Activated CD4-positive, CD25-positive, alpha-beta regulatory T cell (primary cell): ENCODE results near the gene CYBA.

Experiments
- DNase-seq, 4 experiments: peaks; one replicate each; lab custom pipeline; 2025; lab: John Stamatoyannopoulos, UW

The CYBA gene

DNA sequence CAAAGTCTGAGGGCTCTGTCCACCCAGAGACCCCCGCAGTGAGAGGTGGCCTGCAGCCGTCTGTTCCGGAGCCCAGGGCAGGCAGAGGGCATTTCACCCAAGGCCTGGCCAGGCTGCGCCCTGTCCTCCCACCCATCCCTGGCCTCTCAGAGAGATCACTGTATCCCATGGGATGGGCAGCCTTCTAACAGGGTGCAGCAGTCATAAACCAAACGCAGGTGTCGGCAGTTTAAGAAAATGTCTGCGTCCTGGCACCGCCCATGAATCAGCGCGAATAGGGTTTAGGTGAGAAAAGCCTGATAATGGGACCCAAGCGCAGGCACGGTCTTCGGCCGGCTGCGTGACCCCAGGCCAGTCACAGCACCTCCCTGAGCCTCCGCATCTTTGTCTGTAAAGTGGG lies 5.4 kb downstream of the CYBA start:
- DNase-seq, result no peak

DNA sequence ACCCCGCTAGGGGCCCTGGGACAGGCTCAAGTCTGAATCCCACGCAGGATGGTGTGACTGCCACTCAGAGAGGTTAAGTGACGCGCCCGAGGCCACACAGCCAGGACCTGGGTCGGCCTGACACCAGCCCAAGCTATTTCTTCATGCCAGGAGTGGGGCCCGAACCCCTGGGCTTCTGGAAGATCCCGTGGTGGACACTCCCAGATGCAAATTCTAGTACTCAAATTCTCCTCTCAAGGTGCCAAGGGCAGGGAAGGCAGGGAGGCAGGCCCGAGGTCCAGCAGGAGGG lies 7.3 kb downstream of the CYBA start:
- DNase-seq, result no peak

DNA sequence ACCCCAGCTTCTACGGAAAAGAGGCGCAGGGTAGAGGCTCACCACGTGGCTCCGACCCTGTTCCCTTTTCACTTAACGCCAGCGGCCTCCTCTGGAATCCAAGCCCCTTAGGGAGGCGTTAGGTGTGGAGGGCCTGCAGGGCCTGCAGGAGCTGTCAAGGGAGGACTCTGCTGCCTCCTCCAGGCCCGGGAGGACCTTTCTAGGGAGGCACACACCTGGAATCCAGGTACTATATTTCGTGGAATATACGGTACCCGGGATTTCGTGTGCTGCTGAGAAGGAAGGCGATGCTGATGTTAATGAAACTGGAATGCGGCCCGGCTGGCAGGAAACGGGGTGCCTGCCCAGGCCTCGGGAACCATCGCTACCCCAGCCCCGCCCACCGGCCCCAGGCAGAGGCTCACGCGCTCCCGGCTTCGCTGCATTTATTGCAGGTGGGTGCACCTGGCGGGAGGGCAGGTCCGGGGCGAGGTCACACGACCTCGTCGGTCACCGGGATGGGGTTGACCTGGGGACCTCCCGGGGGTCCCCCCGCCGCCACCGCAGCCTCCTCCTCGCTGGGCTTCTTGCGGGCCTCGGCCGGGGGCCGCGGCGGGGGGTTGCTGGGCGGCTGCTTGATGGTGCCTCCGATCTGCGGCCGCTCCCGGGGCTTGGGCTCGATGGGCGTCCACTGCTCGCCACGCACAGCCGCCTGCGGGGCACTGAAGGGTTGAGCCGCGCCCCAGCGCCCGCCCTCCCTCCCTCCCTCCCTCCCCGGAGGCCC lies 7.8 kb downstream of the CYBA start:
- no peak for DNase-seq

DNA sequence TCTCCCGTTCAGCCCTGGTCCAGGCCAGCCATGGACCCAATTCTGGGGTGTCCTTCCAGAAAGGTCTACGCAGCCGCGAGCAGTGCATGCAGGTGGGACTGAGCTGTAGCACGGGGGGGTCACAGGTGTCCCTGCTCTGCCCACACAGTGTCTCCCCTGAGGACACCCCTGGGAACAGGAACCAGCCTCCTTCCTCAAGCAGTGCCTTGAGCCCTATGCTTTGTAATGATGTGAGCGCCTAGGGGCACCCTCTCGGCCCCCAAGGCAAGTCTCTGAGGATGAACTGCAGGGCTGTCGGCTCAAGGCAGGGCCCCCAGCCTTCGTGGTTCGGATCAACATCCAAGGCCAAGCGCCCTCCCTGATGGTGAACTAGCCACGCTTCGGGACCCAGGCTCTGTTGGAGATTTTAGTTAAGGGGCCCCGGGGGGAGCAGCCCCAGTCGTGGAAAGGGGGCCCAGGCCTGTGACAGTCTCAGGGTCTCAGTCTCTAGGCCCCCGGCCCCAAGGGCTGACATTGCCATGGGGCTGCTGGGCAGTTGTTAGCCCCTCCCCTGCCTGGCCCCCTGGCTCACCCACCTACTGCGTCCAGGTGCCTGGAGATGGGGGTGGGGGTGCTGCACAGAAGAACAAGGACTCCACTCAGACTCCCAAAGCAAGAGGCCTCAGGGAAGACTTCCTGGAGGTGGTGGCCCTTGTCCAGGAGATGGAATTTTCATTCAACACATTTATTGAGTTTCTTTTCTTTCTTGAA lies 10.2 kb downstream of the CYBA start:
- no peak for DNase-seq

DNA sequence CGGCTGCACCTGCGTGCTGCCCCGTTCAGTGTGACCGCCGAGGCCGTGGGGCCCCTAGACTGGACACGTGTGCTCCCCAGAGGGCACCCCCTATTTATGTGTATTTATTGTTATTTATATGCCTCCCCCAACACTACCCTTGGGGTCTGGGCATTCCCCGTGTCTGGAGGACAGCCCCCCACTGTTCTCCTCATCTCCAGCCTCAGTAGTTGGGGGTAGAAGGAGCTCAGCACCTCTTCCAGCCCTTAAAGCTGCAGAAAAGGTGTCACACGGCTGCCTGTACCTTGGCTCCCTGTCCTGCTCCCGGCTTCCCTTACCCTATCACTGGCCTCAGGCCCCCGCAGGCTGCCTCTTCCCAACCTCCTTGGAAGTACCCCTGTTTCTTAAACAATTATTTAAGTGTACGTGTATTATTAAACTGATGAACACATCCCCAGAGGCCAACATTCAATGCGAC lies 10.8 kb downstream of the CYBA start:
- DNase-seq, result no peak

DNA sequence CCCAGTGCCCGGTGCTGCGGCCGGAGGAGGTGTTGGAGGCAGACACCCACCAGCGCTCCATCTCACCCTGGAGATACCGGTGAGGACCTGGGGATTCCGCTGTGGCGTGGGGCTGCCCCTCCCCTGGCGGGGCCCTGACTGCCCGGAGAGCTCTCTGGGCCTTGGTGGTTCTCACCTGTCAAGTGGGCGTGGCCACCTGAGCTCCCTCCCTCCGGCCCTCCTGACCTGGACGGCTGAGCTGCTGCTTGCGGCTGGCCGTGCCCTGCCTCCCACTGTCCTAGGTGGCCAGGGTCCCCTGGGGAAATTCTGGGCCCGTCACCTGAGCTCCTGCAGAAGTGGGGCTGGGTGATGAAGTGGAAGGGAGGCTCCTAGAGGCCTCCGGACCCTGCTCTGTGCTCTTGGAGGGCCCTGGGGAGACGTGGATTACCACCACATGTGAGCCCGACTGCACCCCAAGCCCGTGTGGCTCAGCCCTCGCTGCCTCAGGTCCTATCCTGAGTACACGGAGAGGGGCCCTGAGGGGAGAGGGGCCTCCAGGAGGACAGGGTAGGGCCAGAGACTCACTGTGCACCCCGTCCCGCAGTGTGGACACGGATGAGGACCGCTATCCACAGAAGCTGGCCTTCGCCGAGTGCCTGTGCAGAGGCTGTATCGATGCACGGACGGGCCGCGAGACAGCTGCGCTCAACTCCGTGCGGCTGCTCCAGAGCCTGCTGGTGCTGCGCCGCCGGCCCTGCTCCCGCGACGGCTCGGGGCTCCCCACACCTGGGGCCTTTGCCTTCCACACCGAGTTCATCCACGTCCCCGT lies 11.4 kb downstream of the CYBA start:
- DNase-seq, result no peak

DNA sequence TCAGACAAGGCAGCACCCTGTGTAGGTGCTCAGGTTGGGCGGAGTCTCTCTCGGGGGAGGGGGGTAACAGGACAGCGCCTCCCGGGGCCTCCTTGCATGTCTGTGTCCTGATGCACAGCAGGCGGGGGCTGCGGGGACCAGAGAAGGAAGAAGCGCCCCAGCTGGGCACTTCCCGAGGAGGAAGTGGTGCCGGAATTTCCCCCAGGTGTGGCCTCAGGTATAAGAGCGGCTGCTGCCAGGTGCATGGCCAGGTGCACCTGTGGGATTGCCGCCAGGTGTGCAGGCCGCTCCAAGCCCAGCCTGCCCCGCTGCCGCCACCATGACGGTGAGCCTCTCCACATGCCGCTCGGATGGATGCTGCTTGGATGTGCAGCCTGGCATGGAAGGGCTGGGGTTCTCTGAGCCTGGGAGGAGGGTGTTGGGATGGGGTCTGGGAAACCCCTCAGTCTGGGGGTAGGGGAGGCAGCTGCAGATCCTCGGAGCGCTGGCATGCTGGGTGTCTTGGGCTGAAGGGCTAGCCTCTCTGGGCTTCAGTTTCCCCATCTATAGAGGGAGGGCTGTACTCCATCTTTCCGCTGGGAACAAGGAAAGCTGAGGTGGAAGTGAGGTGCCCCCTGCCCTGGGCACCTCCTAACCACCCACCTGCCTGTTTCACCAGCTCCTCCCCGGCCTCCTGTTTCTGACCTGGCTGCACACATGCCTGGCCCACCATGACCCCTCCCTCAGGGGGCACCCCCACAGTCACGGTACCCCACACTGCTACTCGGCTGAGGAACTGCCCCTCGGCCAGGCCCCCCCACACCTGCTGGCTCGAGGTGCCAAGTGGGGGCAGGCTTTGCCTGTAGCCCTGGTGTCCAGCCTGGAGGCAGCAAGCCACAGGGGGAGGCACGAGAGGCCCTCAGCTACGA lies 12.3 kb downstream of the CYBA start, which contains the start of gene IL17C:
TSS of gene IL17C (plus strand) at position 250 of the 908 bp plus-strand sequence. CDS start at position 320, 70 bp downstream.
- no peak for DNase-seq

DNA sequence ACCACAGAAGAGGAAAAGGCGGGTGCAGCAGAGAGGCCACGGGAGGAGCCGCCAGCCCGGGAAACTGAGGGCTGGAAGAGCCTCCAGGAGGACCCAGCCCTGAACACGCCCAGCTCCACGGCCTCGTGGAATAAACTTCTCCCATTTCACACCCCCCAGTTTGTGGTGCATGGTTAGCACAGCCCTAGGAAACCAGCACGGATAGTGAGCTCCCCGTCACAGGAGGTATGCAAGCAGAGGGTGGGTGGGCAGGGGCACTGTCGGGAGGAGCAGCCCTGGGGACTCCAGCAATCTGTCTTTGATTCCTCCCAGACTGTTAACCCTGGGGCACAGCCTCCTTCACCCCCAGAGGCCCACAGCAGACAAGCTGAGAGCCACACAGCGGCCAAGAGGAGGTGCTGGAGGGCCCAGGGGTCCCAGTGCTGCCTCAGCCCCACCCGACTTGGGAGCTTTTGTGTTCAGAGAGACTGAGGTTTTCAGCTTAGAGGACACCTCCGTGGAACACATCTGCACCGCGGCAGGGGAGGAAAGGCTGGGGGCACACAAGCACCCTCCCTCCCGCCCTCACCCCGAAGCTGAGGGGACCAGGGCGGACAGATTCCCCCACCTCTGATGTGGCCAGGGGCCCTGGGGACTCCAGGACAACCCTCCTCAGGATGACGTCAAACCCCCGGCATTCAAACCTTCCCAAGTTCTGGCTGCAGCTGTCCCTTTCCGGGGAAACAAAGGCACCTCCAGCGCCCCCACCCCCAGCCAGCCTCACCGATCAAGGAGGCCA lies 14.2 kb downstream of the CYBA start:
- no peak for DNase-seq

DNA sequence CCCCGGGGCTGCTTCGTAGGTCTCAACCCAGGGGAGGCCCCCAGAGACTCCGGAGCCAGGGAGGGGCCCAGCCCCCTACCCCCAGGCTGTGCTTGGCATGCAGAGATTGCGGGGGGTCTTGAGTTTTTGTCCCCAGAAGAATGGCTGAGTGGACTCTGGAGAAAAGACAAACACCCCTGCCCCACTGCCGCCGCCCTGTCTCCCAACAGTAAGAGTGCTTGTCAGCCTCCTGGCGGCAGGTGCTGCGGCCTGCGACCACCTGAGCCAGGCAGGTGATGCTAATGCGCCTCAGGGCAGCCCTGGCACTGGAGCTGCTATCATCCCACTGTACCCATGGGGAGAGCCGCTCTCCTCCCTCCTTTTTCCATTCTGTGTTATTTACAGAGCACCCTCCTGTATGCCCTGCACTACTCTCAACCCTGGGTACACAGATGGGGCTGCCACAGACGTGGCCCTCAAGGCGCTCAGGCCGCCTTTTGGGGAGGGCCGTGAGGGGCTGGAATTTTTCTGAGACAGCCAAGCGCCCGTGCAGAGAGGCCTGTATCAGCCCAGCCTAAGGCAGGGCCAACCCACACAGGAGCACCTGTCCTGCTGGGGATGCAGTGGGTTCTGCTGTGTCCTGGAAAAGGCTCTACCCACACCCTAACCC lies 15.1 kb downstream of the CYBA start:
- DNase-seq, result no peak

DNA sequence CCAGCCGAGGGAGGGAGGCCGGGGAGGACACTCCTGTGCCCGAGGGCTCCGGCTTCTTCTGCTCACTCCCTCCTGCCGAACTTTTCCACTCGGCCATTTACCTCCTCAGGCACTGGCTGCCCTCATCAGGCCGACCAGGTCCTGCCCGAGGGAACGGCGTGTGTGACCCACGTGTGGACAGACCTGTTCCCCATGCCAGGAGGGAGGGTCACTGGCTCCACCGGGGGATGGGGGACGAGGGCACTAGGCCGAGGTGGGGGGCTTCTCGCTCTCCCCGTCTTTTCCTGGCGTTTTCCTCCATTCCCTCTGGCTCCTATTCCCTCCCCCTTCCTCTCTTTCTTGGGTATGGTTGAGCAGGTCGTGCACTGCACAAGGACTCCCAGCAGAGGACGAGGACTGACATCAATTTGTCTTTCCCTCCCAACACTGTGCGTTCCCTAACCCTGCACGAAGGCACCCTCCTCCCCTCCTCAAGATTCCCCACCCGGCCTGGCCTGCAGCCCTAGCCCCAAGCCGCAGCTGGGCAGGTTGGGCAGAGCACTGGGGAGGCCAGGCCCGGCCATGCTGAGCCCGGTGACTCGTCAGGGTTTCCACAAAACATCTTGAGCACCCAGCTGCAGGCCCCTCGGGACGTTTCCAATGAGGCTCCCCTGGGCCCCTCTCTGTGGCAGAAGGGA lies 15.7 kb downstream of the CYBA start:
- no peak for DNase-seq

DNA sequence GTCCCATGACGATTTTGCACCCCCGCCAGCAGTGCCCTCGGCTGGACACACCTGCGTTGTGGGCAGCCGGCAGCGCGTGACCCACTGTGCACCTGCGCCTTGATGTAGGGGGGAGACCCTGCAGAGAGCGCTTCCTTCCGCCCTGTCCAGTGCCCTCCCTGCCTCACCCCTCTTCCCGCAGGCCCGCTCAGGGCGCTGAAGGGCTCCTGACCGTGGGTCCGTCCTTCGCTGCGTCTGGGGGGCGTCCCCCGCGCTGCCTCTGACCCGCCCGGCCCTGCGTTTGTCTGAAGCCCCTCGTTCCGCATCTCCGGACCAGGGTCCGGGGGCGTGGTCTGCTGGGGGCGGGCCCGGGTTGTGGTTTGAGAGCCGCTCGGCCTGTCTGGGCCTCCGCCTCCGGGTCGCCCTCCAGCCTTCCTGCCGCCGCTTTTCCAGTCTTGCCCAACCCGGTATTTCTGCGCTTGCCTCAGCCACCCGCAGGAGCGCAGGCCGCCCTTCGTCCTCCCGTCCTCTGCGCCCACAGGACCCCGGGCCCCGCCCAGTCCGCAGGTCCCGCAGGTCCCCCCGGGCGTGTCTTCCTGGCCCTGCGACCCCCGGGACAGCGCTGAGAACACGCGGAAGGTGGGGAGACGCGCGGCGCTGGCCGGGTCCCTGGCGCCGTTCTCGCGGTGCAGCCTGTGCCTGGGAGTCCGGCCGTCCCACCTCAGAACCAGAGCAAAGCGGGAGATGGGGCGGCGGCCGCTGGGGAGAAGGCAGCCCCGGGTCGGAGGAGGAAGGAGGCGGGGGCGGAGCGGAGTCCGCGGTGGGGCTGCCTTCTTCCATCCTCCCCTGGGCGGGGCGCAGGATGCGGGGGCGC lies 16.5 kb downstream of the CYBA start:
- DNase-seq, result peak in 2 of 4 experiments; percentile 19 to 49

DNA sequence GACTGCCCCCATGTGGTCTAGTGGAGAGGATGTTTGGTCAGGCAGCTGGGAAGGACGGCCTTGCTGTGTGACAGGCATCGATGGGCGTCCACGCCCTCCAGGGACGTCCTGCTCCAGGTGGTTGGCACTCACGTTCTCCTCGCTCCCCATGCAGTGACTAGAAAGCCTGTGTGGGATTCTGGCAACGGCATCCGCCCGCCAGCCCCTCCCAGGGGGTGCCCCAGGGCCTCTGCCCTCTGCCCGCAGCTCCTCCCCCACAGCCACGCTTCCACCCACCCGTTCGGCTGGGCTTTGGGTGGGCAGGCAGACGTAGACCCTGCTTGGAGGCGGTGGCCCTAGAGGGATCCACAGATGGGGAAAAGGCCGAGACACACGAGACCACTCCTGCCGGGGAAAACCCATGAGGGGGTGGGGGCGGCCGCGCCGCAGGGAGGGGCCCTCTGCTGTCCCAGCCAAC lies 17.1 kb downstream of the CYBA start:
- no peak for DNase-seq

DNA sequence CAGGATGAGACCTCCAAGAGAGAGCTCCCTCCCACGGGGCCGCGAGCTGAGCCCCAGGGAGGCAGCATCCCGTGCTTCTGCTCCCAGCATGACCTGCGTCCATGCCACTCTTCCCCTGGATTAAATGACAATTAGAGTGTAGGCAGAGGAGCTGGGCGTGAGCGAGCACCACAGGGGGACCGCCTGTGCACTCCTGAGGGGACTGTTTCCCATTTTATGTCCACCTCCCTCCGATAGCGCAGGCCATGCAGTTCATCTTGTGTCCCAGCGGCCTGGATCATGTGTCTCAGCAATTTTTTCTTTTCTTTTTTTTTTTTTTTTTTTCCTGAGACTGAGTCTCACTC lies 18.3 kb downstream of the CYBA start:
- no peak for DNase-seq

DNA sequence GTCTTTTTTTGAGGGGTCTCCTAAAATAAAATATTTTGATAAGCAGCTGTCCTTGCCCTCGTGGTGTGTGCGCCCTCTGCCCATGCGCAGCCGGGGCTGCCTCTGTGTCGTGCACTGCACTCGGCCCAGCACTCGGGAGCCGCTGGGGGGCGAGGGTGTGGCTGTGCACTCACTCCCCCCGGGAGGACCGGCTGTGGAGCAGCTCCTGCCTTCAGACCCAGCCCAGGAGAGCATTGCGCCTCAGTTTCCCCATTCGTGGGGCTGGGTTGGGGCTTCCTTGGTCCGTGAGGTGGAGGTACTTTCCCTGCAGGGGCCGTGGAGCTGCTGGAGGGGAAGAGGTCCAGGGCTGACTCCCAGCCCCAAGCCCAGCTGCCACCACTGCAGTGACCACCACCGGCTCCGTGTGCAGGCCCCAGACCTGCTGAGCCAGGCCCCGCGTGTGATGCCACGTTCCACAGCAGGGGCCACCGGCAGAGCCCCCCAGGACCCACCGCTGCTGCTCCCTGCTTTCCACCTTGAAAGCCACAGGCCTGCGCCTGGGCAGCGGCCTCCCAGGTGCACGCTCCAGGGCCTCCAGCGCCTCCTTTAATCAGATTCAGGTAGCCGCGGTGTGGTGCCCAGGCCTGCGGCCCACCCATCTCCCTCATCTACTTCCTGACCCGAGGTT lies 18.8 kb downstream of the CYBA start:
- no peak for DNase-seq

DNA sequence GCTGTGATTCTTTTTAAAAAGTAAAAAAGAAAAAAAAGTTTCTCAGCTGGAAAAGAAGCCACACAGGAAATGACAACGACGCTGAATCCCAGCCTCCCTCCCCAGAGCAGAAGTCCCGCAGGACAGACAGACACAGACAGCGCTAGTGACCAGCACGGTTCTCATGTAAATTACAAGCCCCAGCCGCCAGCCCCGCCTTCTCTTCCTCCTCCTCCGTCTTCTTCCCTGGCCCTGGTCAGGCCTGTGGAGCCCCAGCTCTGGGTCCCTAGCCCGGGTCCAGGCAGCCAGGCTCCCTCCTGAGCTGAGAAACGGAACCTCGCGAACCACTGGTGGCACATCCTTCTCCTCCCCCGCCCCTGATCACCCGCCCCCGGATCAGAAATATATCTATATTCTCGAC lies 19.5 kb downstream of the CYBA start:
- no peak for DNase-seq

DNA sequence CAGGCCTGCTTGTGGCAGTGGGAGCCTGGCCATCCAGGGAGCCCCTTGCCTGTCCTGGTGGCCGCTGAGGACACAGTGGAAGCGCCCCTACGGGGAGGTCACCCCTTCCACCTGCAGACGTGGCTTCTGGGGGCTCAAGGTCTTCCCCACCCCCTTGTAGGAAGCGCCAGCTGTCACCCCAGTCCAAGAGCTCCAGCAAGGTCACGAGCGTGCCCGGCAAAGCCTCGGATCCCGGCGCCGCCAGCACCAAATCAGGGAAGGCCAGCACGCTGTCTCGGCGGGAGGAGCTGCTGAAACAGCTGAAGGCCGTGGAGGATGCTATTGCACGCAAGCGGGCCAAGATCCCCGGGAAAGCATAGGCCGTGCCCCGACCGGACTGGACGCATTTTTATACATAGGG lies 19.9 kb downstream of the CYBA start:
- DNase-seq, result no peak

DNA sequence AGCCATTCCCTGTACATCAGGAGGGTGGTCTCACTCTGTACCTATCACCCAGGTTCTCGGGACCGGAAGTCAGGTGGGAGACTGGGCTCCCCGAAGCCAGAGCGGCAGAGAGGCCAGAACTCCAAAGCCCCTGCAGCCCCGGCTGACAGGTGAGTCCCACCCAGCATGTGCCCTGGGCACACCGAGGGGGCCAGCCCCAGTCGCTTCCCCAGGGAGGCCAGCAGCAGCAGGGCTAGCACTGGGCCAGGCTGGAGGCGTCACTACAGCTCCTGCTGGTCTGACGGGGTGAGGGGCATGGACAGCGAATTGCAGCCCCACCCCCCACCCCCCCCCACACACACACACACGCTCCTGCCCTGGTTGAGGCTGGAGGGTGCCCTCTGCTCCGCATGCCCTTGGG lies 20.4 kb downstream of the CYBA start:
- DNase-seq, result no peak

DNA sequence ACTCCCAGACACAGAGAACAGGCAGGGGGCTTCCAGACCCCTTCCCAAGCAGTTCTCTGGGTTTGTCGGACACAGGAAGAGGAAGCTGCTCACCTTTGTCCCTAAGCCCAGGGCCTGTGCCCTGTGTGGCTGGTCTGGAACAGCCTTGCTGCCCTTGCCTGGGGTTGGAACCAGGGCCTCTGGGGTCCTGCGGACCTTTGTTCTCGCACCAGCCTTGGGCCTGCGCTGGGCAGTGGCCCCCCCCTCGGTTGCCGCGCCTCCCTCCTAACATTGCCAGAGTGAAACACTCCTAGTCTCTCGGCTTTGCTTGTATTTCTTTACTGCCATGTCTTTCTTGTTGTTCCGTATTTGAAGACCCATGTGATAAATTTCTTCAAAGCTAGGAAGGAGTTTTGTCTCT lies 21.0 kb downstream of the CYBA start:
- no peak for DNase-seq
